GM12801 (cell line): ENCODE data around the gene PCDH7.

ENCODE experiments used
- TF ChIP-seq, protein P1 (sequence below): IDR thresholded peaks from one replicate; pipeline ENCODE4 v1.5.1; 2011; ENCODE audit warnings: control low read depth; ENCODE audit not compliant: insufficient read length; ENCODE audit errors: extremely low read depth

The PCDH7 gene, protein sequence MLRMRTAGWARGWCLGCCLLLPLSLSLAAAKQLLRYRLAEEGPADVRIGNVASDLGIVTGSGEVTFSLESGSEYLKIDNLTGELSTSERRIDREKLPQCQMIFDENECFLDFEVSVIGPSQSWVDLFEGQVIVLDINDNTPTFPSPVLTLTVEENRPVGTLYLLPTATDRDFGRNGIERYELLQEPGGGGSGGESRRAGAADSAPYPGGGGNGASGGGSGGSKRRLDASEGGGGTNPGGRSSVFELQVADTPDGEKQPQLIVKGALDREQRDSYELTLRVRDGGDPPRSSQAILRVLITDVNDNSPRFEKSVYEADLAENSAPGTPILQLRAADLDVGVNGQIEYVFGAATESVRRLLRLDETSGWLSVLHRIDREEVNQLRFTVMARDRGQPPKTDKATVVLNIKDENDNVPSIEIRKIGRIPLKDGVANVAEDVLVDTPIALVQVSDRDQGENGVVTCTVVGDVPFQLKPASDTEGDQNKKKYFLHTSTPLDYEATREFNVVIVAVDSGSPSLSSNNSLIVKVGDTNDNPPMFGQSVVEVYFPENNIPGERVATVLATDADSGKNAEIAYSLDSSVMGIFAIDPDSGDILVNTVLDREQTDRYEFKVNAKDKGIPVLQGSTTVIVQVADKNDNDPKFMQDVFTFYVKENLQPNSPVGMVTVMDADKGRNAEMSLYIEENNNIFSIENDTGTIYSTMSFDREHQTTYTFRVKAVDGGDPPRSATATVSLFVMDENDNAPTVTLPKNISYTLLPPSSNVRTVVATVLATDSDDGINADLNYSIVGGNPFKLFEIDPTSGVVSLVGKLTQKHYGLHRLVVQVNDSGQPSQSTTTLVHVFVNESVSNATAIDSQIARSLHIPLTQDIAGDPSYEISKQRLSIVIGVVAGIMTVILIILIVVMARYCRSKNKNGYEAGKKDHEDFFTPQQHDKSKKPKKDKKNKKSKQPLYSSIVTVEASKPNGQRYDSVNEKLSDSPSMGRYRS (N-terminal part only)

DNA sequence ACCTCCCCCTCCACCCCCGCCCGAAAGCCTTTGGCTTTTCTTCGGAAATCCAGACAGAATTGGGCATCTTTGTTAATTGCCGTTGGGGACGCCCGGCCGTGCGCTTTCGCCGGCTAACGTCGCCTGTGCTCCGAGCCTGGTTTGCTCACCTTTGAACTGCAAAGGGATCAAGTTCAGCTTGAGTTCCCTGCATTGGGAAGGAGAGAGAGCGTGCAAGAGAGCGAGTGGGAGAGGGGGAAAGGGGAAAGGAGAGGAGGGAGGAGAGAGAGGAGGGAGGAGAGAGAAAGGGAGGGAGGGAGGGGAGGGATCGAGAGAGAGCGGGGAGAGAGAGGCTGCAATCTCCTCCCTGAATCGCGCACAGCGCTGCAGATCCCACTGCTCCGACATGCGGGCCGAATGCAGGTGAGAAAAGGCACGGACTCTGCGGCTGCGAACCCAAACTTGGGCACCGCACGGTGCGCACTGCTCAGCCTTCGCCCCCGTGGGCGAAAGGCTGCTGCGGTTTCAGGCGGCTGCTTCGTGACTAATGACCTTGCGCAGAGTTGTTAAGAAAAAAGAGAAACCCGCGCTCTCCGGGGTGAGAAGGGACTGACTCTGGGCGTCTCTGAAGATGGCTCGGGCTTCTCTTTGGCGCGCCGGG, at the start of gene PCDH7:
PCDH7 (plus strand) TSS at position 349 of the 640 bp plus-strand sequence. CDS start 1,054 bp downstream, outside the sequence.
- TF ChIP-seq, protein P1, sequence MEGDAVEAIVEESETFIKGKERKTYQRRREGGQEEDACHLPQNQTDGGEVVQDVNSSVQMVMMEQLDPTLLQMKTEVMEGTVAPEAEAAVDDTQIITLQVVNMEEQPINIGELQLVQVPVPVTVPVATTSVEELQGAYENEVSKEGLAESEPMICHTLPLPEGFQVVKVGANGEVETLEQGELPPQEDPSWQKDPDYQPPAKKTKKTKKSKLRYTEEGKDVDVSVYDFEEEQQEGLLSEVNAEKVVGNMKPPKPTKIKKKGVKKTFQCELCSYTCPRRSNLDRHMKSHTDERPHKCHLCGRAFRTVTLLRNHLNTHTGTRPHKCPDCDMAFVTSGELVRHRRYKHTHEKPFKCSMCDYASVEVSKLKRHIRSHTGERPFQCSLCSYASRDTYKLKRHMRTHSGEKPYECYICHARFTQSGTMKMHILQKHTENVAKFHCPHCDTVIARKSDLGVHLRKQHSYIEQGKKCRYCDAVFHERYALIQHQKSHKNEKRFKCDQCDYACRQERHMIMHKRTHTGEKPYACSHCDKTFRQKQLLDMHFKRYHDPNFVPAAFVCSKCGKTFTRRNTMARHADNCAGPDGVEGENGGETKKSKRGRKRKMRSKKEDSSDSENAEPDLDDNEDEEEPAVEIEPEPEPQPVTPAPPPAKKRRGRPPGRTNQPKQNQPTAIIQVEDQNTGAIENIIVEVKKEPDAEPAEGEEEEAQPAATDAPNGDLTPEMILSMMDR: no peak

DNA sequence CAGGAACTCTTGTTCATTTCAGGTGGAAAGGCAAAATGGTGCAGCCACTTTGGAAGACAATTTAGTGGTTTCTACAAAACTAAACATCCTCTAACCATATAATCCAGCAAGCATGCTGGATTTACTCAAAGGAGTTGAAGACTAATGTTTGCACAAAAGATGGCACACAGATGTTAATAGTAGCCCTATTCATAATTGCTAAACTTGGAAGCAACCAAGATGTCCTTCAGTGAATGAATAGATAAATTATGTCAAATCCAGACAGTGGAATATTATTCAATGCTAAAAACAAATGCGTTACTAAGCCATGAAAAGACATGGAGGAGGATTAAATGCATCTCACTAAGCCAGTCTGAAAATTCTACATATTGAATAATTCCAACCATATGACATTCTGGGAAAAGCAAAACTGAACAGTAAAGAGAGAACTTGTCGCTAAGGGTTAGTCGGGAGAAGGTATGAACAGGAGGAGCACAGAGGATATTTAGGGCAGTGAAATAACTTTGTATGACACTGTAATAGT, 48.2 kb upstream of the PCDH7 start:
- TF ChIP-seq, protein P1: no peak

DNA sequence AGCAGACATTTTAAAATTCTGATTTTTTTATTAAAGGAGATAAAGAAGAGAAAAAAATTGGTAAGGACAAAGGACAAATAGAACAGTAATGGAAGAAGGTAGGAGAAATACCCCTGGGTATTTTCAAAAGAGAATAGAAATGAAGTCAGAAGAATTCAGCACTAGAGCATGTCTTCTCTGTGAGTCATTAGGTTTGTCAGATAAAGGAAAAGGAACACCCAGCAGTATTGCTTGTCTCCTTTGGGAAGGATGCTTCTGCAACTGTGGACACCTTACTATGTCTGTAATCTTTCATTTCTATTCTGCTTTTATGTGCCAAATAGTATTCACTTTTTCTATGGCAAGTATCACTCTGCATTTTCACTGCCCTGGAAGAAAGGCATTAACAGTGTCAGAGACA, 24.0 kb upstream of the PCDH7 start:
- TF ChIP-seq, protein P1: no peak

DNA sequence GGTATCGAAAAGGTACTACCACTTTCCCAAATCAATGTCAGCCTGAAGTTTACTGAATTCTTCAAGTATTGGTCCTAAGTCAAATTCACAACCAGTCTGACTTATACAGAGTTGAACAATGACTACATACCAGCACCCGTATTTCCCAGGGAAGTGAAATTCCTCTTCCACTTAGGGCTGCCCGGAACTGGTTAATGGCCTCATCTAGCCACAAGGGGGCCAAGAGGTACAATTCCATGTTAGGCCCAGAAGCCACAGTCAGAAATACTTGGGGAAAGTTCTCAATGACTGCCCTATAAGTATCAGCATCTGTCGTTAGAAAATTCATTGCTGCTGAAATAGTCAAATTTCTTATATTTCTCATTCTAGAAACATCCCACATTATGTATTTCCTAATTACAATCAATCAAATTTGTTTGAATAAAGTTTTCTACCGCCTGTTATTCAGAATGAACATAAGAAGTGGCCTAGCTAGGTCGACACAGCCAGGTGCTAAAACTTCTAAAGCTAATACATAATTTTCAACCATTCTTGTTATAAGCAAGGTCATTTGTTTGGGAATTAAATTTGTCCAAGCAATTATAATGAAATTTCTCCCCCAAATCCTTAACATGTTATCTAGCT, 5.6 kb upstream of the PCDH7 start:
- TF ChIP-seq, protein P1: no peak

DNA sequence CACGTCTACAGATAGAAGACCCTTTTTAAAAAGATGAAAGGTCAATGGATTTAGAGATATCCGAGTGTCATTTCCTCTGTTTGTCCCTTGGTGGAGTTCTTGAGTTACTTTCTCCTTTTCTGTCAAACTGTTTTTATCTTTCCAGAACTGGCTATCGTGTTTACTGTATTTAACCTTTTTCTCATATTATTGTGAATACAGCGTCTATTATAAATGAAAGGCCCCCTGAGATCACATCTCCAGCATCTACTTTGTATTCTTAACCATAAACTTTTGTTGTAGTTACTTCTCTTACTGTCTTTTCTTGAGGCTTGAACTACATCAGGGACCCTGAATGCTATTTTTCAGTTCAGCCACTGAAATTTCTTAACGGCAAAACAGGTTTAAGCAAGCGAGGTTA, 4.0 kb upstream of the PCDH7 start:
- TF ChIP-seq, protein P1: no peak

DNA sequence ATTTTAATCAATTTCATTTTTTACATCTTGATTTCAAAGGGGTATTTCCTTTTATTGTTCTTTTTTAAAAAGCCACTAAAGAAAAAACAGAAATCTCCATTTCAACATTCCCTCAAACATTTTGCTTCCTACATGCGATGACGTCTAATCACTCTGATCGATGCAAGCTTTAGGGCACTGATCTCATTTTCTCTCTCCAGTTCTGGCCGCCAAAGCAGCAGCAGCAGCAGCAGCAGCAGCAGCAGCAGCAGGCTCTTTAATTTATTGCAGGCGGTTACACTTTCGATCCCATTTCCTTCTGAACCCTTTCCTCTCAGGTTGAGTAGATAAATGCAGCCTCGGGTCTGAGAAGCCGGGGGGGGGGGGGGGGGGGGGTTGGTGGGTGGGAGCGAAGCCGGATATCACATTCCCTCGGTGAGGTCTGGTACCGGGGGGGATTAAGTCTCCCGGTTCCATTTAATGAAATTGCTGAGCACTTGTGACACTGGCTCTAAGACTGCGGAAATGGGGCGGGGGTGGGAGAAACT, 3.4 kb upstream of the PCDH7 start:
- TF ChIP-seq, protein P1: no peak
